ENCODE results near the gene HS1BP3. TPM values are rescaled to one million over a fixed set of nuclear protein-coding genes. Genes with fewer than 3 reads are reported as not detected.
A peak's percentile ranks its signal among the peaks of the same experiment; 100 is the strongest.

Gene HS1BP3
- total RNA-seq, 1 experiment from 2014 or later = 26.4 TPM

DNA sequence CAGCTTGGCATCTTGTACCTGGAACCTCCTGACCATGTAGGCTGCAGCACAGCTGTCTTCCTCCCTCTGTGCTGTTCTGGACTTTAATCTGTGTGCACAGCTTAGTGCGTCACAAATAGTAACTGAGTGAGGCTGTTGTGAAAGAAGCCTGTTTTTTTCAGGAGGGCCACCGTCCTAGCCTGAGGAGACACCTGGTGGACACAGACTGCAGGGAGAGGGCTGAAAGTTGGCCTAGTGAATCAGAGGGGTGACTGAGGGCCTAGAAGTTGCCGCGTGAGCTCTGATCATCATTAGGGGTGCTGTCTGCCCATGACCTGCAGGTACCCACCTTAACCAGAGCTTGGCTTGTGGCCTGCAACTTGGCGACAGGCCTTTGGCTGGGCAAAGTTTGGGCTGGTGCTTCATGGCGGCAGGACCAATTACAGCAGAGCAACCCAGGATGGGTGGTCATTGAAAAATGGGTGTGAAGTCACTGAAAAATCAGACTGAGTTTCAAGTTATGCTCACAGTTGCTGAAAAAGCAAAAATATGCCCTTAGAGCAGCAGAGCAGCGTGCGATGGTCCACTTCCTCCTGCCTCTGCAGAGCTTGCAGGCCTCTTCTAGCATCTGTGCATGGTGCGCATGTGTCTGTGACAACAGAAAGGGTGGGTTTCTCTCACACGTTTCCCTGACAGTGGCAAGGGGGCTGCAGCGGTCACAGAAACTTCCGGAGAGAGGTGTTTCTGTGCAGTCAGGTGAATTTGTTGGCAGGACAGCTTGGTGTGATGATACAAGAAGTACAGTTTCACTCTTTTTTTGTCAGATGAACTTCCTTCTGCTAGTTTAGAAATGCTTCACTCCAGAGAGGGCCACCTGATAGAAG lies 25.7 kb upstream of the HS1BP3 start:
- Mint-ChIP-seq H3K27ac (ENCODE audit: unreplicated experiment) (no peak overlapping the region), H3K27me3 (ENCODE audit: unreplicated experiment) (no peaks in the 10 kb centered on the region), H3K4me1 (ENCODE audit: low read depth, unreplicated experiment) (no peaks in the 10 kb centered on the region), H3K4me3 (ENCODE audit: low read depth, unreplicated experiment) (no peak overlapping the region), H3K36me3 (ENCODE audit: insufficient read depth, unreplicated experiment) (no peaks in the 10 kb centered on the region), H3K9me3 (ENCODE audit: low read depth, unreplicated experiment) (no peaks in the 10 kb centered on the region)
- BruUV-seq (replicated peaks) = no TSS peak
- intact Hi-C loops (cut with micrococcal nuclease; ENCODE audit: unreplicated experiment) = no loop called here
- CTCF ChIA-PET = interaction anchor here (0.7 to 4.1 kb wide), 4 partner anchors 9 to 265 kb away, joined by 3 to 24 read pairs (median 4); no protein-coding TSS in a partner anchor
- TF ChIP-seq, protein P1, sequence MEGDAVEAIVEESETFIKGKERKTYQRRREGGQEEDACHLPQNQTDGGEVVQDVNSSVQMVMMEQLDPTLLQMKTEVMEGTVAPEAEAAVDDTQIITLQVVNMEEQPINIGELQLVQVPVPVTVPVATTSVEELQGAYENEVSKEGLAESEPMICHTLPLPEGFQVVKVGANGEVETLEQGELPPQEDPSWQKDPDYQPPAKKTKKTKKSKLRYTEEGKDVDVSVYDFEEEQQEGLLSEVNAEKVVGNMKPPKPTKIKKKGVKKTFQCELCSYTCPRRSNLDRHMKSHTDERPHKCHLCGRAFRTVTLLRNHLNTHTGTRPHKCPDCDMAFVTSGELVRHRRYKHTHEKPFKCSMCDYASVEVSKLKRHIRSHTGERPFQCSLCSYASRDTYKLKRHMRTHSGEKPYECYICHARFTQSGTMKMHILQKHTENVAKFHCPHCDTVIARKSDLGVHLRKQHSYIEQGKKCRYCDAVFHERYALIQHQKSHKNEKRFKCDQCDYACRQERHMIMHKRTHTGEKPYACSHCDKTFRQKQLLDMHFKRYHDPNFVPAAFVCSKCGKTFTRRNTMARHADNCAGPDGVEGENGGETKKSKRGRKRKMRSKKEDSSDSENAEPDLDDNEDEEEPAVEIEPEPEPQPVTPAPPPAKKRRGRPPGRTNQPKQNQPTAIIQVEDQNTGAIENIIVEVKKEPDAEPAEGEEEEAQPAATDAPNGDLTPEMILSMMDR (IDR thresholded peaks at IDR 0.05; ENCODE audit: unreplicated experiment) = no peak
- DNase-seq = no peak

DNA sequence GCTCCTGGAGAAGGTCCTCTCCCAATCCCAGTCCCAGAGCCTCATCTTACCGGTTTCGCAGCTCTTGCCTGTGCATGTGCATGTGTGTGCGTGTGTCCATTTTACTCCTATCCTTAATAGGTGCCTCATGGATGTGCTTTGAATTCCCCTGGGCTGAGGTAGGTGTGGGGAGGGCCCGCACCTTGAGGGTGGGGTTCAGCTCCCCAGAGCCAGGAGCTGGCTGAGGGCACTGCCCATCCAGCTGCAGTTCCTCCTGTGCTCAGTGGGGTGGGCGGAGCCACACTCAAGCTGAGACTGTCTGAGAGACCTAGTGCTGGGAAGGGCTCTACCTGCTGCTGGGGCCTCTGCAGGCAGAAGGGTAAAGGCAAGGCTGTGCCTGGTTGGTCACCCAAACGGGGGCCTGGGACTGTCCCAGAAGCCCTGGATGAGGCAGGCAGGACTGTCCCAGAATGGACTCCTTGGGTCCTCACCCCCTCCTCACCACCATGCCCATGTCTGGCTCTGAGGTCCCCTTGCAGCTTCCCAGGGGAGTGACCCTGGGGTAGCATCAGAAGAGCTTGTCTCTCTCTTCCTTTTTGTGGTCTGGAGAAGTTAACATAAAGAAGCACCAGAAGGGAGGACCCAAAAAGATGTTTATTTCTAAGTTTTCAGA lies 24.9 kb upstream of the HS1BP3 start:
- H3K36me3 Mint-ChIP-seq (ENCODE audit: insufficient read depth, unreplicated experiment) = no peaks in the 10 kb centered on the region
- no peak overlapping the region for H3K27ac Mint-ChIP-seq (ENCODE audit: unreplicated experiment)
- H3K27me3 Mint-ChIP-seq (ENCODE audit: unreplicated experiment) = no peaks in the 10 kb centered on the region
- intact Hi-C loops (cut with micrococcal nuclease; ENCODE audit: unreplicated experiment) = no loop called here
- H3K4me1 Mint-ChIP-seq (ENCODE audit: low read depth, unreplicated experiment) = no peaks in the 10 kb centered on the region
- H3K4me3 Mint-ChIP-seq (ENCODE audit: low read depth, unreplicated experiment) = no peak overlapping the region
- DNase-seq = peak; percentile 54
- CTCF ChIA-PET = interaction anchor here (1.0 to 4.1 kb wide), 3 partner anchors 10 to 264 kb away, joined by 3 to 24 read pairs (median 4); no protein-coding TSS in a partner anchor
- BruUV-seq (replicated peaks) = no TSS peak
- H3K9me3 Mint-ChIP-seq (ENCODE audit: low read depth, unreplicated experiment) = no peaks in the 10 kb centered on the region
- TF ChIP-seq, protein P1 (IDR thresholded peaks at IDR 0.05; ENCODE audit: unreplicated experiment) = no peak

DNA sequence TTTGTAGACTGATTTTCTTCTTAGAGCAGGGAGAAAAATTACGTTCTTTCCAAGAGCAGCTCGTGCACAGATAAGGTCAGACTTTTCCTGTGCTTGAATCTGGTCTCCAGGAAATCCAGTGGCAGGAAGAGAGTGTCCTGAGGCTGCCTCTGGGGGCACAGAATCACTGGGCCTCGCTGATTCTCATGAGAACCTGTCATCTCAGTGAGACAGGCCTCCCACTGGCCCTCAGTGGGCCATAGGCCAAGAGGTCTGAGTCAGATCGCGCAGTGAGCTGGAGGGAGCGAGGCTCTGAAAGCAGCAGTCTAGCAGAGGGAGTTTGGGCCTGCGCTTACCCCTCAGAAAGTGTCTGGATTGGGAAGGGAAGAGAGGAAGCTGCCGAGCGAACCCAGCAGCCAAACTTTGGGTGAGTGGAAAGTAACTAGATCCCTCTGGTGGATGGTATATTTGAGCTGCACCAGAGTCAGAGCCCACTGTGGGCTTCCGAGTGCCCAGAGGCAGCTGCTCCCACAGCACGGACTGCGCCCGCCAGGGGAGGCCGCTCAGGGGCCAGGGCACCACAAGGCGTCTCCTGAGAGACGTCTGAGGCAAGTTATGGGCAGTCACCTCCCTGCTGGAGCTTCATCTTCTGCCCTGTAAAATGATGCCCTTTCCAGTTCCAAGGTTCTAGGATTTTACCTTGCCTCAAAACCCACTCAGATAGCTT lies 24.2 kb upstream of the HS1BP3 start:
- H3K27ac Mint-ChIP-seq (ENCODE audit: unreplicated experiment) = no peak overlapping the region
- intact Hi-C loops (cut with micrococcal nuclease; ENCODE audit: unreplicated experiment) = no loop called here
- DNase-seq = no peak
- no peaks in the 10 kb centered on the region for H3K4me1 Mint-ChIP-seq (ENCODE audit: low read depth, unreplicated experiment)
- CTCF ChIA-PET = interaction anchor here (4.1 kb wide), 1 partner anchor 14 kb away, joined by 24 read pairs; no protein-coding TSS in a partner anchor
- no peaks in the 10 kb centered on the region for H3K36me3 Mint-ChIP-seq (ENCODE audit: insufficient read depth, unreplicated experiment)
- no peaks in the 10 kb centered on the region for H3K27me3 Mint-ChIP-seq (ENCODE audit: unreplicated experiment)
- BruUV-seq (replicated peaks) = no TSS peak
- H3K9me3 Mint-ChIP-seq (ENCODE audit: low read depth, unreplicated experiment) = no peaks in the 10 kb centered on the region
- H3K4me3 Mint-ChIP-seq (ENCODE audit: low read depth, unreplicated experiment) = no peak overlapping the region
- TF ChIP-seq, protein P1 (IDR thresholded peaks at IDR 0.05; ENCODE audit: unreplicated experiment) = no peak

DNA sequence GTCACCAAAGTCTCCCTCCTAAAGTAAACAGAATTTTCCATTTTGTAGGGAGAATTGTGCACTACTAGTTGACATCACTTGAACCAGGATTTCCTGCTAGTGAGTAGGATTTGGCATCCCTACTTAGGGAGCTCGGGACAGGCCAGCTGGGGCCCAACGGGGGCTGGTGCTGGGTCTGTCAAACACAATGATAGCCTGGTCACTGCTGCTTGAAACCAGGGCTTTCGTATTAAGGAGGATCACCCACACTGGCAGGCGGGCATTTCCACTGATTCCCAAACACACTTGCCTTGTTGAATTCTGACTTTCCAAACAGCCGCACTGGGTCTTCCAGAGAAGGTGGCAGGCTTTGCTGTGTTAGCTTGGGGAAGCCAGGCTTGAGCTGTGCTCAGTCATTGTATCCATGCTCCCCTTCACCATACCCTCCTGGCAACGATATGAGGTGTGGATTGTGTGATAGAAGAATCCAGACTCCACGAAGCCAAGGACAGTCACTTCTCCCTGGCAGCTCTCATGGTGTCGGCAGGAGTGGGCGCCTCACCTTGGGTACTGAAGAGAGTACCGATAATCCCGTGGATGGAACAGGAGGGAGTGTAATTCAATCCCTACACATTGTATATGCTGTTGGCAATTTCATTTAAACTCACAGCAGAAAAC lies 23.5 kb upstream of the HS1BP3 start:
- DNase-seq = no peak
- CTCF ChIA-PET = interaction anchor here (4.1 kb wide), 1 partner anchor 13 kb away, joined by 24 read pairs; no protein-coding TSS in a partner anchor
- Mint-ChIP-seq H3K36me3 (ENCODE audit: insufficient read depth, unreplicated experiment) (no peaks in the 10 kb centered on the region), H3K4me1 (ENCODE audit: low read depth, unreplicated experiment) (no peaks in the 10 kb centered on the region), H3K27me3 (ENCODE audit: unreplicated experiment) (no peaks in the 10 kb centered on the region), H3K9me3 (ENCODE audit: low read depth, unreplicated experiment) (no peaks in the 10 kb centered on the region), H3K27ac (ENCODE audit: unreplicated experiment) (no peak overlapping the region), H3K4me3 (ENCODE audit: low read depth, unreplicated experiment) (no peak overlapping the region)
- no TSS peak for BruUV-seq (replicated peaks)
- intact Hi-C loops (cut with micrococcal nuclease; ENCODE audit: unreplicated experiment) = no loop called here
- TF ChIP-seq, protein P1 (IDR thresholded peaks at IDR 0.05; ENCODE audit: unreplicated experiment) = no peak
